GM19193 (cell line): ENCODE data around the gene DIPK1C.

Source experiments
- POLR2A ChIP-seq: IDR thresholded peaks from 4 replicates; pipeline ENCODE4 v1.6.1; 2011; ENCODE audit not compliant: insufficient read depth, insufficient read length; ENCODE audit errors: extremely low read depth

The DIPK1C gene

GRCh38 chr18:74447404-74448152, 9.5 kb downstream of the DIPK1C start:
- TF ChIP-seq POLR2A, result no peak

- TF ChIP-seq POLR2A, result no peak
Observed at GRCh38 chr18:74446631-74447403, 10.3 kb downstream of the DIPK1C start.

- TF ChIP-seq POLR2A, result no peak
Observed at GRCh38 chr18:74446178-74446577, 10.9 kb downstream of the DIPK1C start.

DNA sequence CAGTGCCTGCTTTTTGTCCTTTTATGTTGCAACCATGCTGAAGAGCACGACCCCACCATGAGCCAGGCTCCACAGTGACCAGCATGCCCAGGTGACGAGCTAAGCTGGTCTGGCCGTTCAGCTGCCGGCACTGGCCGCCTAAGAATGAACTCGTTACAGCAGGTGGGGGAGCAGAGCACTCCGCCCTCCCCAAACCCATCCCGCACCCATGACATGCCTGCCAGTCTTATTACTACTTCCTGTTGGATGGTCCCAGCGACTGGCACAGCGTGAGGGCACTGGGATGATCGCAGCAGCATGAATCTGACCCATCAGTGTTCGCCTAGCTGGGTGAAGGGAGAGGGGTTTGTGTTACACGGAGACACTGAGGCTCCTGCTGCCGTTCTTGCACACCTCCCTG, 11.5 kb downstream of the DIPK1C start:
- TF ChIP-seq POLR2A, result no peak

DNA sequence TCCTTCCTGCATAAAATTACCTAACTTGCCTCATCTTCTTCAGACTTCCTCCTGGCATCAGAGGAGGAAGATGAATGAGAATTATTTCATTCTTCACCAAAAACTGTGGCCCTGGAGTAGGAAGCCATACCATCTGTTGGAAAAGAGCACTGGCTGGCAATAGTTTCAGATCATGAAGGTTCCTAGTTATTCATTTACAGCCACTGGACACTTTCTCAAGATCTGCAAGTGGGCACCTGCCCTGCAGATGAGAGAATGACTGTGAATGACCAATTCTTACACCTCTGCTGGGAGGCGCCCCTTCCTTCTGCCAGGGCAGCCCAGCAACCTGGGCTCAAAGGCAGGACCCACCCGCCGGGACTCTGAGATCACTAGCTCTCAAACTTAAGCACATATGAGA, 13.0 kb downstream of the DIPK1C start:
- TF ChIP-seq POLR2A, result no peak

DNA sequence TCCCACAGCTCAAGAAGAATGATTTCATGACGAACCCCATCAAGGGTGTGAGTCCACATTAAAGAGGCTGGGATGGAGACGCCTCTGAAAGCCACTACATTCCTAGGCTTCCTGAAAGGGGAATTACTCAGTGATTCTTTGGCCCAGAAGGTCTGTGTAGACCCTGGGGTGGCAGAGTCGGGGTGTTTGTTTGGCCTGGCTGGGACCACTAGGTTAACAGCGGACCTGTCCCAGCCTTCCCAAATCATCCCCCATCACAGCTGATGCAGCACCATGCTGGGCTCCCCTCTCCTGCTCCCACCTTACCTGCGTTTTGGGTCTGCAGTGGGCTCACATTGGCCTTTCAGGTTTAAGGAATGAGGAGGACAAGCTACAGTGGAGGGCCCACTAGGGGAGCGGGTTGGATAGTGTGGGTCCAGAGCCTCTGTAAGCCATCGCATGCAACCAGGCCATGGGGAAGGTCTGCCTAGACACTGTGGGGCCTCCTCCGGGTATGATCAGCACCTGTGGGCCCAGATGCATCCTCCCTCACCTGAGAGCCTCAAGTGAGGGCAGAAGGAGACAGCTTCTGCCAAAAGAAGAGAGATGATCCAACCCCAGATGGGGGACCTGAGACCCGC, 16.2 kb downstream of the DIPK1C start:
- TF ChIP-seq POLR2A, result no peak

GRCh38 chr18:74438091-74438490, 19.0 kb downstream of the DIPK1C start:
- no peak for TF ChIP-seq POLR2A

DNA sequence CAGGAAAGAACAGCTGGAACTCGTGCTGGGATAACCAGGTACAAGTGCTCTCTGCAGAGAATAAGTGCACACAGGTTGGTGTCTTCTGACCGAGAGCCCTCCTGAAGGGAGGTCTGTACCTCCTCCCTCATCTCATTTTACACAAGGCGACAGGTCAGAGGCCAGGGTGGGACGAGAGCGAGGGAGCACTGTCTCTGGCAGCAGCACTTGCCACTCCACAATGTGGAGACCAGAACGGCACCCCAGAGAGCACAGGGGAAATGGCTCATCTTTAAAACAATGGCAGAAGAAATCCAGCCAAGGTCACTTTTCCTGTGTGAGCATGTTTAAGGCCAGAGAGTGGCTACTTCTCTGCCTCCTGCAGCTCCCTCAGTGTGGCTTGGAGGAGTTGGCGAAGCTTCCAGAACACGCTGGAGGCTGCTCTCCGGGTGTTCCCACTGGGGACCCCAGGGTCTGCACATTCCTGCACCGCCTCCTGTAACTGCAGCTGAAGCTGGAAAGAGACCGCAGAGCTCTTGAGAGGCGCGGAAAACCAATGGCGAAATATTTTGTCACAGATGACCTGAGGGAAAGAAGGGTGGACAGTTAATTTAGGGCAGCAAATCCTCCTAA, 20.8 kb downstream of the DIPK1C start:
- no peak for TF ChIP-seq POLR2A

DNA sequence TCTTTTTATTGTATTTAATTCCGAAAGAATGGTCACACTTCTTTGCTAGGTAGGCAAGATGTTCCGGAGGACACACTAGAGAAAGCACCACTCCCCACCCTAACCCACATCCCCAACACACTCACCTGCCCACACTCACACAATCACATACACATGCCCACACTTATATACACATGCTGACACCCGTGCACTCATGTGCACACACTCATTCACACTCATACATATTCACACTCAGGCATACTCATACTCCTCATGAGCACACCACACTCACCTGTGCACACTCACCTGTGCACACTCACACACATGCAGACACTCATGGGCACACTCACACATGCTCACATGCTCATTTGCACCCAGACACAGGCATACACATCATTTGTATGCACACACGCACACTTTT, 21.4 kb downstream of the DIPK1C start:
- no peak for TF ChIP-seq POLR2A

- no peak for TF ChIP-seq POLR2A
Observed at GRCh38 chr18:74434466-74434865, 22.6 kb downstream of the DIPK1C start.

- TF ChIP-seq POLR2A, result no peak
Observed at GRCh38 chr18:74430806-74431571, 26.1 kb downstream of the DIPK1C start.

DNA sequence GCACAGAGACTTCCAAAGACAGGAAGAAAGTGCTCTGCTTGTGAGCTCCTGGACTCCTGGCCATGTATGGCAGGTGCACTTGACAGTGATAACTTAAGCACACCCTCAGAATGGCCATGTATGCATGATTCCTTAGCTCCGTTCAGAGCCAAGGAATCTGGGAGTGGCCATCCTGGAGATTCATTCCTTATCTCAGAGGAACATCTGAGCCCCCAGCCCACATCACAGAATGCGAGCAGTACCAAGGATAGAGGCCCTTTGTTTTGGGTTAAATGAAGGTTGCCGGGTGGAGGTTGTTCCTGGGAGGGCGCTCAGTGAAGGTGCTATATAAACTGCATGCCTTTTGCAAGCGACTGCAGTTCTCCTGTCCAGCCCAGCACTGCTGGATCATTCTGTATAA, 26.9 kb downstream of the DIPK1C start:
- TF ChIP-seq POLR2A, result no peak

- TF ChIP-seq POLR2A, result no peak
Observed at GRCh38 chr18:74429096-74429495, 28.0 kb downstream of the DIPK1C start.

DNA sequence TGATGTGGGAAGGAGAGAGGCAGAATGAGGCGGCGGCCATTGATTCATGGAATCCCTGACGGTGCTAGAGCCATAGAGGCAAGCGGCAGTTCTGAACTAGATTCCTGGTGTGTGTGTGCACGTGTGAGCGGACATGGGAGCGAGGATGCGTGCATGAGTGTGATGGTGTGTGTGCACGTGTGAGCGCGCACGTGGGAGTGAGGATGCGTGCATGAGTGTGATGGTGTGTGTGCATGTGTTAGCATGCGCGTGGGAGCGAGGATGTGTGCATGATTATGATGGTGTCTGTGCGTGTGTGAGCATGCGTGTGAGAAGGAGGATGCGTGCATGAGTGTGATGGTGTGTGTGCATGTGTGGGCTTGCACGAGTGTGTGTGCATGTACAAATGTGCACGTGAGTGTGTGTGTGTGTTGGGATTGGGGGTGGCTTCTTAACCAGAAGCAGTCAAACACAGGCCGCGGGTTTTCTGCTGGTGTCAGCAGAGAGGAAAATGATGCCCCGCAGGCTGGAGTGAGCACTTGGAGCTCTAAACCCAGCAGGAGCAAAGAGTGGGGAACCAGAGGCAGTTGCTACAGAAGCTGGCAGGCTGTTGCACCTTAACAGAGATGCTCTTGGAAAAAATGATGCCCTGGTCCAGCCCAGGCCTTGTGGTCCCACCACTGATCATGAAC, 29.5 kb downstream of the DIPK1C start:
- no peak for TF ChIP-seq POLR2A
